HG03196 (cell line): ENCODE results near the gene EPPIN.
"Not testable (repeated sequence)": the region's sequence is repeated elsewhere in the genome, so short reads cannot be mapped to it uniquely, and the experiment has no call there.

ENCODE experiments used
- ATAC-seq: cut with Tn5 transposase; IDR thresholded peaks from one replicate; pipeline ENCODE4 v1.9.1; 2021; ENCODE audit not compliant: unreplicated experiment

EPPIN gene

GRCh38 chr20:45547206-45547770 is at the start of gene EPPIN:
Gene EPPIN (minus strand): TSS chr20:45547401. CDS start chr20:45547357, 44 bp downstream.
- ATAC-seq = no peak

- no peak for ATAC-seq
Measured at GRCh38 chr20:45595235-45595634, 48.0 kb upstream of the EPPIN start.

GRCh38 chr20:45593498-45593897 is 46.3 kb upstream of the EPPIN start:
- no peak for ATAC-seq

GRCh38 chr20:45592574-45593189 is 45.5 kb upstream of the EPPIN start:
- no peak for ATAC-seq

GRCh38 chr20:45589725-45590124 is 42.5 kb upstream of the EPPIN start:
- ATAC-seq = no peak

GRCh38 chr20:45588800-45589199 is 41.6 kb upstream of the EPPIN start:
- no peak for ATAC-seq

GRCh38 chr20:45585986-45586385 is 38.8 kb upstream of the EPPIN start:
- ATAC-seq = not testable (repeated sequence)

GRCh38 chr20:45584294-45584693 is 37.1 kb upstream of the EPPIN start:
- ATAC-seq = not testable (repeated sequence)

- no peak for ATAC-seq
Measured at GRCh38 chr20:45583502-45583901, 36.3 kb upstream of the EPPIN start.

- ATAC-seq = no peak
Measured at GRCh38 chr20:45581702-45582101, 34.5 kb upstream of the EPPIN start.

- no peak for ATAC-seq
Measured at GRCh38 chr20:45579184-45579583, 32.0 kb upstream of the EPPIN start, which contains the start of gene WFDC8. Gene WFDC8 (minus strand): TSS chr20:45579284. CDS start chr20:45579247, 37 bp downstream.

GRCh38 chr20:45578231-45578630 is 31.0 kb upstream of the EPPIN start:
- ATAC-seq = no peak

GRCh38 chr20:45576995-45577394 is 29.8 kb upstream of the EPPIN start:
- ATAC-seq = no peak

- no peak for ATAC-seq
Measured at GRCh38 chr20:45575931-45576330, 28.7 kb upstream of the EPPIN start.

- not testable (repeated sequence) for ATAC-seq
Measured at GRCh38 chr20:45569650-45570049, 22.4 kb upstream of the EPPIN start.

GRCh38 chr20:45564760-45565276 is 17.6 kb upstream of the EPPIN start:
- ATAC-seq = no peak

- ATAC-seq = no peak
Measured at GRCh38 chr20:45555198-45555597, 8.0 kb upstream of the EPPIN start.

- ATAC-seq = no peak
Measured at GRCh38 chr20:45552456-45552855, 5.3 kb upstream of the EPPIN start.

- ATAC-seq = no peak
Measured at GRCh38 chr20:45550765-45551164, 3.6 kb upstream of the EPPIN start.

- ATAC-seq = no peak
Measured at GRCh38 chr20:45548410-45548809, 1.2 kb upstream of the EPPIN start.

- ATAC-seq = no peak
Measured at GRCh38 chr20:45545754-45546453, 1.3 kb downstream of the EPPIN start.

- no peak for ATAC-seq
Measured at GRCh38 chr20:45545351-45545750, 1.9 kb downstream of the EPPIN start.
